Breast epithelium (tissue), 3 donors: ENCODE measurements around the gene LCP1.

Experiments used
- CTCF ChIP-seq, 3 donors: fragments of 450-650 bp; IDR thresholded peaks; one replicate each; pipeline ENCODE4 v1.5.1; 2016 to 2017; ENCODE audit warnings: antibody characterized with exemption in 3 of 3, mild to moderate bottlenecking in 3 of 3, moderate library complexity in 3 of 3
- POLR2A ChIP-seq: fragments of 450-650 bp; IDR thresholded peaks from one replicate; pipeline ENCODE4 v1.6.1; 2016; ENCODE audit warnings: antibody characterized with exemption, mild to moderate bottlenecking, moderate library complexity
- POLR2AphosphoS5 ChIP-seq, 3 donors: sonication (generic); formaldehyde crosslinking; IDR thresholded peaks; one replicate each; pipeline ENCODE4 v1.6.1; 2017; ENCODE audit warnings: antibody characterized with exemption in 3 of 3

- TF ChIP-seq POLR2AphosphoS5 (IDR thresholded peaks at IDR 0.05) (no peak), POLR2A (no peak), CTCF (IDR thresholded peaks at IDR 0.05) (no peak)
Observed at GRCh38 chr13:46094478-46094877, 87.5 kb downstream of the LCP1 start.
